ENCODE measurements around the gene ARHGAP8.

DNA sequence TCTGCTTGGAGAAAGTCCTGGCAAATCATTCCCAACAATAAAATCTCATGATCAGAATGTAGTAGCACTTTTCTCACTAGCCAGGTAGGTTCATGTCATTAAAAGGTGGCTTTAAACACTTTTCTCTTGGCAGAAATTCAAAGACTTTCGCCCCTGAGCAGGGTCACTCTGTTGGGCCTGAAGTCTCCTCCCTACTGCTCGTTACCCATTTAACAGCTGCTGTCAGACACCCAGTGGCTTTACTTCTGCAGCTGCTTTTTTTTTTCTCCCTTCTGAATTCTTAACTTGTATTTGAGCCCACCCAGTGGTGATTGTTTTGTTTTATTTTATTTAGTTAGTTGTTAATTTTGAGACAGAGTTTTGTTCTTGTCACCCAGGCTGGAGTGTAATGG, 25.0 kb downstream of the ARHGAP8 start:
- TF ChIP-seq ZNF114 (CRISPR knock-in tag; IDR thresholded peaks at IDR 0.05) (no peak), CREB1 (CRISPR knock-in tag; IDR thresholded peaks at IDR 0.05; ENCODE audit: low read depth) (no peak), EZH2 (IDR thresholded peaks at IDR 0.05; ENCODE audit: low read depth, unreplicated experiment) (no peak), POLR2AphosphoS5 (IDR thresholded peaks at IDR 0.05; ENCODE audit: low read depth) (no peak), EZH2phosphoT487 (IDR thresholded peaks at IDR 0.05; ENCODE audit: unreplicated experiment) (no peak)
- TF ChIP-seq, protein P1, sequence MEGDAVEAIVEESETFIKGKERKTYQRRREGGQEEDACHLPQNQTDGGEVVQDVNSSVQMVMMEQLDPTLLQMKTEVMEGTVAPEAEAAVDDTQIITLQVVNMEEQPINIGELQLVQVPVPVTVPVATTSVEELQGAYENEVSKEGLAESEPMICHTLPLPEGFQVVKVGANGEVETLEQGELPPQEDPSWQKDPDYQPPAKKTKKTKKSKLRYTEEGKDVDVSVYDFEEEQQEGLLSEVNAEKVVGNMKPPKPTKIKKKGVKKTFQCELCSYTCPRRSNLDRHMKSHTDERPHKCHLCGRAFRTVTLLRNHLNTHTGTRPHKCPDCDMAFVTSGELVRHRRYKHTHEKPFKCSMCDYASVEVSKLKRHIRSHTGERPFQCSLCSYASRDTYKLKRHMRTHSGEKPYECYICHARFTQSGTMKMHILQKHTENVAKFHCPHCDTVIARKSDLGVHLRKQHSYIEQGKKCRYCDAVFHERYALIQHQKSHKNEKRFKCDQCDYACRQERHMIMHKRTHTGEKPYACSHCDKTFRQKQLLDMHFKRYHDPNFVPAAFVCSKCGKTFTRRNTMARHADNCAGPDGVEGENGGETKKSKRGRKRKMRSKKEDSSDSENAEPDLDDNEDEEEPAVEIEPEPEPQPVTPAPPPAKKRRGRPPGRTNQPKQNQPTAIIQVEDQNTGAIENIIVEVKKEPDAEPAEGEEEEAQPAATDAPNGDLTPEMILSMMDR (conservative IDR thresholded peaks at IDR 0.05; ENCODE audit: low read depth in 2 of 2), result no peak
- TF ChIP-seq, protein P2, sequence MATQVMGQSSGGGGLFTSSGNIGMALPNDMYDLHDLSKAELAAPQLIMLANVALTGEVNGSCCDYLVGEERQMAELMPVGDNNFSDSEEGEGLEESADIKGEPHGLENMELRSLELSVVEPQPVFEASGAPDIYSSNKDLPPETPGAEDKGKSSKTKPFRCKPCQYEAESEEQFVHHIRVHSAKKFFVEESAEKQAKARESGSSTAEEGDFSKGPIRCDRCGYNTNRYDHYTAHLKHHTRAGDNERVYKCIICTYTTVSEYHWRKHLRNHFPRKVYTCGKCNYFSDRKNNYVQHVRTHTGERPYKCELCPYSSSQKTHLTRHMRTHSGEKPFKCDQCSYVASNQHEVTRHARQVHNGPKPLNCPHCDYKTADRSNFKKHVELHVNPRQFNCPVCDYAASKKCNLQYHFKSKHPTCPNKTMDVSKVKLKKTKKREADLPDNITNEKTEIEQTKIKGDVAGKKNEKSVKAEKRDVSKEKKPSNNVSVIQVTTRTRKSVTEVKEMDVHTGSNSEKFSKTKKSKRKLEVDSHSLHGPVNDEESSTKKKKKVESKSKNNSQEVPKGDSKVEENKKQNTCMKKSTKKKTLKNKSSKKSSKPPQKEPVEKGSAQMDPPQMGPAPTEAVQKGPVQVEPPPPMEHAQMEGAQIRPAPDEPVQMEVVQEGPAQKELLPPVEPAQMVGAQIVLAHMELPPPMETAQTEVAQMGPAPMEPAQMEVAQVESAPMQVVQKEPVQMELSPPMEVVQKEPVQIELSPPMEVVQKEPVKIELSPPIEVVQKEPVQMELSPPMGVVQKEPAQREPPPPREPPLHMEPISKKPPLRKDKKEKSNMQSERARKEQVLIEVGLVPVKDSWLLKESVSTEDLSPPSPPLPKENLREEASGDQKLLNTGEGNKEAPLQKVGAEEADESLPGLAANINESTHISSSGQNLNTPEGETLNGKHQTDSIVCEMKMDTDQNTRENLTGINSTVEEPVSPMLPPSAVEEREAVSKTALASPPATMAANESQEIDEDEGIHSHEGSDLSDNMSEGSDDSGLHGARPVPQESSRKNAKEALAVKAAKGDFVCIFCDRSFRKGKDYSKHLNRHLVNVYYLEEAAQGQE (IDR thresholded peaks at IDR 0.05; ENCODE audit: unreplicated experiment), result no peak
- TF ChIP-seq, protein P3, sequence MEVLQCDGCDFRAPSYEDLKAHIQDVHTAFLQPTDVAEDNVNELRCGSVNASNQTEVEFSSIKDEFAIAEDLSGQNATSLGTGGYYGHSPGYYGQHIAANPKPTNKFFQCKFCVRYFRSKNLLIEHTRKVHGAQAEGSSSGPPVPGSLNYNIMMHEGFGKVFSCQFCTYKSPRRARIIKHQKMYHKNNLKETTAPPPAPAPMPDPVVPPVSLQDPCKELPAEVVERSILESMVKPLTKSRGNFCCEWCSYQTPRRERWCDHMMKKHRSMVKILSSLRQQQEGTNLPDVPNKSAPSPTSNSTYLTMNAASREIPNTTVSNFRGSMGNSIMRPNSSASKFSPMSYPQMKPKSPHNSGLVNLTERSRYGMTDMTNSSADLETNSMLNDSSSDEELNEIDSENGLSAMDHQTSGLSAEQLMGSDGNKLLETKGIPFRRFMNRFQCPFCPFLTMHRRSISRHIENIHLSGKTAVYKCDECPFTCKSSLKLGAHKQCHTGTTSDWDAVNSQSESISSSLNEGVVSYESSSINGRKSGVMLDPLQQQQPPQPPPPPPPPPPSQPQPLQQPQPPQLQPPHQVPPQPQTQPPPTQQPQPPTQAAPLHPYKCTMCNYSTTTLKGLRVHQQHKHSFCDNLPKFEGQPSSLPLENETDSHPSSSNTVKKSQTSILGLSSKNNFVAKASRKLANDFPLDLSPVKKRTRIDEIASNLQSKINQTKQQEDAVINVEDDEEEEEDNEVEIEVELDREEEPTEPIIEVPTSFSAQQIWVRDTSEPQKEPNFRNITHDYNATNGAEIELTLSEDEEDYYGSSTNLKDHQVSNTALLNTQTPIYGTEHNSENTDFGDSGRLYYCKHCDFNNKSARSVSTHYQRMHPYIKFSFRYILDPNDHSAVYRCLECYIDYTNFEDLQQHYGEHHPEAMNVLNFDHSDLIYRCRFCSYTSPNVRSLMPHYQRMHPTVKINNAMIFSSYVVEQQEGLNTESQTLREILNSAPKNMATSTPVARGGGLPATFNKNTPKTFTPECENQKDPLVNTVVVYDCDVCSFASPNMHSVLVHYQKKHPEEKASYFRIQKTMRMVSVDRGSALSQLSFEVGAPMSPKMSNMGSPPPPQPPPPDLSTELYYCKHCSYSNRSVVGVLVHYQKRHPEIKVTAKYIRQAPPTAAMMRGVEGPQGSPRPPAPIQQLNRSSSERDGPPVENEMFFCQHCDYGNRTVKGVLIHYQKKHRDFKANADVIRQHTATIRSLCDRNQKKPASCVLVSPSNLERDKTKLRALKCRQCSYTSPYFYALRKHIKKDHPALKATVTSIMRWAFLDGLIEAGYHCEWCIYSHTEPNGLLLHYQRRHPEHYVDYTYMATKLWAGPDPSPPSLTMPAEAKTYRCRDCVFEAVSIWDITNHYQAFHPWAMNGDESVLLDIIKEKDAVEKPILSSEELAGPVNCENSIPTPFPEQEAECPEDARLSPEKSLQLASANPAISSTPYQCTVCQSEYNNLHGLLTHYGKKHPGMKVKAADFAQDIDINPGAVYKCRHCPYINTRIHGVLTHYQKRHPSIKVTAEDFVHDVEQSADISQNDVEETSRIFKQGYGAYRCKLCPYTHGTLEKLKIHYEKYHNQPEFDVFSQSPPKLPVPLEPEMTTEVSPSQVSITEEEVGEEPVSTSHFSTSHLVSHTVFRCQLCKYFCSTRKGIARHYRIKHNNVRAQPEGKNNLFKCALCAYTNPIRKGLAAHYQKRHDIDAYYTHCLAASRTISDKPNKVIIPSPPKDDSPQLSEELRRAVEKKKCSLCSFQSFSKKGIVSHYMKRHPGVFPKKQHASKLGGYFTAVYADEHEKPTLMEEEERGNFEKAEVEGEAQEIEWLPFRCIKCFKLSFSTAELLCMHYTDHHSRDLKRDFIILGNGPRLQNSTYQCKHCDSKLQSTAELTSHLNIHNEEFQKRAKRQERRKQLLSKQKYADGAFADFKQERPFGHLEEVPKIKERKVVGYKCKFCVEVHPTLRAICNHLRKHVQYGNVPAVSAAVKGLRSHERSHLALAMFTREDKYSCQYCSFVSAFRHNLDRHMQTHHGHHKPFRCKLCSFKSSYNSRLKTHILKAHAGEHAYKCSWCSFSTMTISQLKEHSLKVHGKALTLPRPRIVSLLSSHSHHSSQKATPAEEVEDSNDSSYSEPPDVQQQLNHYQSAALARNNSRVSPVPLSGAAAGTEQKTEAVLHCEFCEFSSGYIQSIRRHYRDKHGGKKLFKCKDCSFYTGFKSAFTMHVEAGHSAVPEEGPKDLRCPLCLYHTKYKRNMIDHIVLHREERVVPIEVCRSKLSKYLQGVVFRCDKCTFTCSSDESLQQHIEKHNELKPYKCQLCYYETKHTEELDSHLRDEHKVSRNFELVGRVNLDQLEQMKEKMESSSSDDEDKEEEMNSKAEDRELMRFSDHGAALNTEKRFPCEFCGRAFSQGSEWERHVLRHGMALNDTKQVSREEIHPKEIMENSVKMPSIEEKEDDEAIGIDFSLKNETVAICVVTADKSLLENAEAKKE (CRISPR knock-in tag; IDR thresholded peaks at IDR 0.05), result no peak
